Transverse colon (tissue), 4 donors: Measurements from ENCODE around the gene AGTRAP.

ENCODE experiments used
- POLR2A ChIP-seq: fragments of 450-650 bp; IDR thresholded peaks from one replicate; pipeline ENCODE4 v1.6.1; 2016; ENCODE audit warnings: antibody characterized with exemption, mild to moderate bottlenecking, moderate library complexity
- POLR2AphosphoS5 ChIP-seq, 3 donors: sonication (generic); formaldehyde crosslinking; IDR thresholded peaks; one replicate each; pipeline ENCODE4 v1.6.1; 2016; ENCODE audit warnings: antibody characterized with exemption in 3 of 3
- TF ChIP-seq, protein P1 (sequence below), 5 experiments: fragments of 200-600 bp in 3 of 5; fragments of 450-650 bp in 2 of 5; sonication (generic) in 3 of 5; IDR thresholded peaks; 1 replicate in 2 of 5; 2 replicates in 3 of 5; pipeline ENCODE4 v1.5.1; 2016 to 2017; ENCODE audit warnings: antibody characterized with exemption in 5 of 5, inconsistent platforms in 3 of 5, mild to moderate bottlenecking in 2 of 5, moderate library complexity in 1 of 5

DNA sequence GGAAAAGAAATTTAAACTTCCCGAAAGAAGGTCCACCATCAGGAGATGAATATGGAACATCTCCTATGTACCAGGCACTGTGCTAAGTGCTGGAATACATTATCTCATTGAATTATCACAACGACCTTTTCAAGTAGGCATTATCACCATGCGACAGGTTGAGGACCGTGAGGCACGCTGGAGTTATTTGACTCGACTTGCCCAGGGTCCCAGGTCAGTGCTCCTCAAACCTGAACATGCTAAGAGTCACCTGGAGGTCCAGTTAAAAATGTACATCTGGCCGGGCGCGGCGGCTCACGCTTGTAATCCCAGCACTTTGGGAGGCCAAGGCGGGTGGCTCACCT is 15.9 kb upstream of the AGTRAP start:
- TF ChIP-seq, protein P1, sequence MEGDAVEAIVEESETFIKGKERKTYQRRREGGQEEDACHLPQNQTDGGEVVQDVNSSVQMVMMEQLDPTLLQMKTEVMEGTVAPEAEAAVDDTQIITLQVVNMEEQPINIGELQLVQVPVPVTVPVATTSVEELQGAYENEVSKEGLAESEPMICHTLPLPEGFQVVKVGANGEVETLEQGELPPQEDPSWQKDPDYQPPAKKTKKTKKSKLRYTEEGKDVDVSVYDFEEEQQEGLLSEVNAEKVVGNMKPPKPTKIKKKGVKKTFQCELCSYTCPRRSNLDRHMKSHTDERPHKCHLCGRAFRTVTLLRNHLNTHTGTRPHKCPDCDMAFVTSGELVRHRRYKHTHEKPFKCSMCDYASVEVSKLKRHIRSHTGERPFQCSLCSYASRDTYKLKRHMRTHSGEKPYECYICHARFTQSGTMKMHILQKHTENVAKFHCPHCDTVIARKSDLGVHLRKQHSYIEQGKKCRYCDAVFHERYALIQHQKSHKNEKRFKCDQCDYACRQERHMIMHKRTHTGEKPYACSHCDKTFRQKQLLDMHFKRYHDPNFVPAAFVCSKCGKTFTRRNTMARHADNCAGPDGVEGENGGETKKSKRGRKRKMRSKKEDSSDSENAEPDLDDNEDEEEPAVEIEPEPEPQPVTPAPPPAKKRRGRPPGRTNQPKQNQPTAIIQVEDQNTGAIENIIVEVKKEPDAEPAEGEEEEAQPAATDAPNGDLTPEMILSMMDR (IDR thresholded peaks at IDR 0.05) = peak in 2 of 5 experiments; percentile 4 to 27
- TF ChIP-seq POLR2A (no peak), POLR2AphosphoS5 (IDR thresholded peaks at IDR 0.05) (no peak)
